Stimulated activated CD8-positive, alpha-beta memory T cell treated with anti-CD3 and anti-CD28 coated beads, Interleukin-2, amount 100 ng/mL, for 1 hour (primary cell): ENCODE measurements around the gene CEPT1.
A peak's percentile ranks its signal among the peaks of the same experiment; 100 is the strongest.

Experiments used
- DNase-seq, 2 donors: peaks; one replicate each; pipeline ENCODE4 v3.0.0-alpha.2; 2020; ENCODE audit warnings: low read depth in 2 of 2

CEPT1 gene

GRCh38 chr1:111192658-111193519, 52.9 kb downstream of the CEPT1 start:
- DNase-seq: no peak

- DNase-seq: no peak
Measured at GRCh38 chr1:111193712-111194480, 53.9 kb downstream of the CEPT1 start.

GRCh38 chr1:111195002-111195684, 55.1 kb downstream of the CEPT1 start:
- DNase-seq: no peak

- DNase-seq: no peak
Measured at GRCh38 chr1:111196213-111196612, 56.2 kb downstream of the CEPT1 start.

- peak in 1 of 2 donors; percentile 61 for DNase-seq
Measured at GRCh38 chr1:111197598-111198284, 57.7 kb downstream of the CEPT1 start.

GRCh38 chr1:111198836-111199235, 58.8 kb downstream of the CEPT1 start:
- DNase-seq: no peak

- DNase-seq: no peak
Measured at GRCh38 chr1:111199329-111199728, 59.3 kb downstream of the CEPT1 start.

GRCh38 chr1:111199881-111200801, 60.1 kb downstream of the CEPT1 start, which contains the start of gene DENND2D:
DENND2D (minus strand) TSS chr1:111200646; CDS start chr1:111200459, 187 bp downstream.
- peak in 1 of 2 donors; percentile 41 for DNase-seq

- DNase-seq: no peak
Measured at GRCh38 chr1:111200802-111201161, 60.8 kb downstream of the CEPT1 start.

GRCh38 chr1:111201275-111202090, 61.5 kb downstream of the CEPT1 start:
- no peak for DNase-seq

GRCh38 chr1:111202366-111202706, 62.3 kb downstream of the CEPT1 start:
- no peak for DNase-seq

GRCh38 chr1:111202707-111203623, 62.9 kb downstream of the CEPT1 start:
- DNase-seq: no peak

GRCh38 chr1:111203681-111204200, 63.7 kb downstream of the CEPT1 start:
- DNase-seq: peak; percentile 63 to 85

- DNase-seq: peak; percentile 54 to 68
Measured at GRCh38 chr1:111204201-111204982, 64.4 kb downstream of the CEPT1 start.

GRCh38 chr1:111204983-111205713, 65.1 kb downstream of the CEPT1 start:
- no peak for DNase-seq

- DNase-seq: no peak
Measured at GRCh38 chr1:111205714-111206050, 65.7 kb downstream of the CEPT1 start.

GRCh38 chr1:111208921-111209320, 68.9 kb downstream of the CEPT1 start:
- no peak for DNase-seq
